ENCODE data around the gene KIR3DL2.
"Not testable (repeated sequence)": the region's sequence is repeated elsewhere in the genome, so short reads cannot be mapped to it uniquely, and the experiment has no call there.

The KIR3DL2 gene

GRCh38 chr19:54863459-54863858 lies 13.2 kb downstream of the KIR3DL2 start:
- not testable (repeated sequence) for H4K20me1 ChIP-seq (ENCODE audit: insufficient read depth, low read length); H3K79me2 ChIP-seq (ENCODE audit: insufficient read depth, low read length); H3K4me1 ChIP-seq (ENCODE audit: insufficient read depth, low read length, severe bottlenecking); H3K9ac ChIP-seq (ENCODE audit: low read length); H3K4me2 ChIP-seq (ENCODE audit: low read length); H3K27ac ChIP-seq (ENCODE audit: low read depth, low read length, poor library complexity, severe bottlenecking); H3K36me3 ChIP-seq (ENCODE audit: insufficient read depth, low read length); H3K9me3 ChIP-seq (ENCODE audit: low read length); H3K27me3 ChIP-seq (ENCODE audit: insufficient read depth, low read length); H3F3A ChIP-seq (ENCODE audit: insufficient read depth, low read length); H3K4me3 ChIP-seq (ENCODE audit: low read depth, low read length, poor library complexity, severe bottlenecking); H3K9me2 ChIP-seq (ENCODE audit: low read depth, low read length); H2AFZ ChIP-seq (ENCODE audit: low read length)

DNA sequence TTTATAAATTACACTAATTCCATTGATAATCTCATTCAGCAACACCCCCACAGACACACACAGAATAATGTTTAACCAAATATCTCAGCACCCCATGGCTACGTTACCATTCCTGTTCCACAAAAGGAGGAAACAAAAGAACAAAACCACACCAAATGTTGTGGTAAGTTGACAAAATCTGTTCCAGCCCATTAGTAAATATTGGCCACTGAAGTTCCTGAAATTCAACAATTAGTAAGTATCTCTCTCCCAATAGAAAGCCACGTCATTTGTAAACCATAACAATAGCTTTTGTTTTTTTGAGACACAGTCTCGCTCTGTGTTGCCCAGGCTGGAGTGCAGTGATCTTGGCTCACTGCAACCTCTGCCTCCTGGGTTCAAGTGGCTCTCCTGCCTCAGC lies 21.5 kb downstream of the KIR3DL2 start:
- Histone ChIP-seq H3K4me3 (ENCODE audit: low read depth, low read length, poor library complexity, severe bottlenecking) (no peak overlapping the region), H3K27ac (ENCODE audit: low read depth, low read length, poor library complexity, severe bottlenecking) (no peak overlapping the region), H2AFZ (ENCODE audit: low read length) (no peak overlapping the region), H3K9me3 (ENCODE audit: low read length) (no peaks in the 10 kb centered on the region), H3K4me1 (ENCODE audit: insufficient read depth, low read length, severe bottlenecking) (no peaks in the 10 kb centered on the region), H3K9me2 (ENCODE audit: low read depth, low read length) (no peaks in the 10 kb centered on the region), H3K36me3 (ENCODE audit: insufficient read depth, low read length) (no peaks in the 10 kb centered on the region), H3K27me3 (ENCODE audit: insufficient read depth, low read length) (no peaks in the 10 kb centered on the region), H3K79me2 (ENCODE audit: insufficient read depth, low read length) (no peaks in the 10 kb centered on the region), H4K20me1 (ENCODE audit: insufficient read depth, low read length) (no peaks in the 10 kb centered on the region), H3K9ac (ENCODE audit: low read length) (no peak overlapping the region), H3F3A (ENCODE audit: insufficient read depth, low read length) (no peaks in the 10 kb centered on the region), H3K4me2 (ENCODE audit: low read length) (no peak overlapping the region)
- TF ChIP-seq, protein P1, sequence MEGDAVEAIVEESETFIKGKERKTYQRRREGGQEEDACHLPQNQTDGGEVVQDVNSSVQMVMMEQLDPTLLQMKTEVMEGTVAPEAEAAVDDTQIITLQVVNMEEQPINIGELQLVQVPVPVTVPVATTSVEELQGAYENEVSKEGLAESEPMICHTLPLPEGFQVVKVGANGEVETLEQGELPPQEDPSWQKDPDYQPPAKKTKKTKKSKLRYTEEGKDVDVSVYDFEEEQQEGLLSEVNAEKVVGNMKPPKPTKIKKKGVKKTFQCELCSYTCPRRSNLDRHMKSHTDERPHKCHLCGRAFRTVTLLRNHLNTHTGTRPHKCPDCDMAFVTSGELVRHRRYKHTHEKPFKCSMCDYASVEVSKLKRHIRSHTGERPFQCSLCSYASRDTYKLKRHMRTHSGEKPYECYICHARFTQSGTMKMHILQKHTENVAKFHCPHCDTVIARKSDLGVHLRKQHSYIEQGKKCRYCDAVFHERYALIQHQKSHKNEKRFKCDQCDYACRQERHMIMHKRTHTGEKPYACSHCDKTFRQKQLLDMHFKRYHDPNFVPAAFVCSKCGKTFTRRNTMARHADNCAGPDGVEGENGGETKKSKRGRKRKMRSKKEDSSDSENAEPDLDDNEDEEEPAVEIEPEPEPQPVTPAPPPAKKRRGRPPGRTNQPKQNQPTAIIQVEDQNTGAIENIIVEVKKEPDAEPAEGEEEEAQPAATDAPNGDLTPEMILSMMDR (IDR thresholded peaks at IDR 0.05; ENCODE audit: low read length): no peak
- no peak for TF ChIP-seq EZH2 (IDR thresholded peaks at IDR 0.05; ENCODE audit: borderline replicate concordance, low read length)

DNA sequence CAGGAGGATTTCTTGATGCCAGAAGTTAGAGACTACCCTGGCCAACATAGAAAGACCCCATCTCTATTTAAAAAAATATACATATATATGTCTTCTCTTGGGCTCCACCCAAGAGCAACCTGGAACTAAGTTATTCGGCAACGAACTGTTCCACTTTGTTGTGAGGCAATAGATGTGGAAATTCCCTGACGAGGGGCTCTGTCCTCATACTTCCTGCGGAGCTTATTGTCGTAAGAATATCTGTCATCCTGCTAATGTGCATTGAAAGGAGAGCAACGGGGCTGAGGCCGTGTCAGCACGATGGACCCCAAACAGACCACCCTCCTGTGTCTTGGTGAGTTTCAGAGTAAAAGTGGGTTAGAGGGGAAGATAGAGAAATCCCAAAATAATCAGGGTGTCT lies 23.7 kb downstream of the KIR3DL2 start, which contains the start of gene FCAR:
Gene FCAR, plus strand, starts transcription at position 246 of the 400 bp plus-strand sequence. Its CDS starts 55 bp downstream, at position 301.
- Histone ChIP-seq H4K20me1 (ENCODE audit: insufficient read depth, low read length) (no peaks in the 10 kb centered on the region), H2AFZ (ENCODE audit: low read length) (no peak within 1 kb of the TSS), H3K9me2 (ENCODE audit: low read depth, low read length) (no peaks in the 10 kb centered on the region), H3F3A (ENCODE audit: insufficient read depth, low read length) (no peaks in the 10 kb centered on the region), H3K79me2 (ENCODE audit: insufficient read depth, low read length) (no peaks in the 10 kb centered on the region), H3K9me3 (ENCODE audit: low read length) (no peaks in the 10 kb centered on the region), H3K4me2 (ENCODE audit: low read length) (no peak within 1 kb of the TSS), H3K4me3 (ENCODE audit: low read depth, low read length, poor library complexity, severe bottlenecking) (no peak within 1 kb of the TSS), H3K9ac (ENCODE audit: low read length) (no peak within 1 kb of the TSS), H3K36me3 (ENCODE audit: insufficient read depth, low read length) (no peaks in the 10 kb centered on the region), H3K4me1 (ENCODE audit: insufficient read depth, low read length, severe bottlenecking) (no peaks in the 10 kb centered on the region), H3K27ac (ENCODE audit: low read depth, low read length, poor library complexity, severe bottlenecking) (no peak within 1 kb of the TSS), H3K27me3 (ENCODE audit: insufficient read depth, low read length) (no peaks in the 10 kb centered on the region)
- TF ChIP-seq, protein P1 (IDR thresholded peaks at IDR 0.05; ENCODE audit: low read length): no peak
- TF ChIP-seq EZH2 (IDR thresholded peaks at IDR 0.05; ENCODE audit: borderline replicate concordance, low read length): no peak

- no peaks in the 10 kb centered on the region for H3K36me3 ChIP-seq (ENCODE audit: insufficient read depth, low read length)
- H3K27me3 ChIP-seq (ENCODE audit: insufficient read depth, low read length): no peaks in the 10 kb centered on the region
- TF ChIP-seq EZH2 (IDR thresholded peaks at IDR 0.05; ENCODE audit: borderline replicate concordance, low read length): no peak
- TF ChIP-seq, protein P1 (IDR thresholded peaks at IDR 0.05; ENCODE audit: low read length): no peak
- no peaks in the 10 kb centered on the region for H3K79me2 ChIP-seq (ENCODE audit: insufficient read depth, low read length)
- H3F3A ChIP-seq (ENCODE audit: insufficient read depth, low read length): no peaks in the 10 kb centered on the region
- H3K4me2 ChIP-seq (ENCODE audit: low read length): no peak overlapping the region
- H3K27ac ChIP-seq (ENCODE audit: low read depth, low read length, poor library complexity, severe bottlenecking): no peak overlapping the region
- no peak overlapping the region for H3K4me3 ChIP-seq (ENCODE audit: low read depth, low read length, poor library complexity, severe bottlenecking)
- H3K9me2 ChIP-seq (ENCODE audit: low read depth, low read length): no peaks in the 10 kb centered on the region
- no peaks in the 10 kb centered on the region for H4K20me1 ChIP-seq (ENCODE audit: insufficient read depth, low read length)
- no peak overlapping the region for H3K9ac ChIP-seq (ENCODE audit: low read length)
- H3K9me3 ChIP-seq (ENCODE audit: low read length): no peaks in the 10 kb centered on the region
- H3K4me1 ChIP-seq (ENCODE audit: insufficient read depth, low read length, severe bottlenecking): no peaks in the 10 kb centered on the region
- H2AFZ ChIP-seq (ENCODE audit: low read length): no peak overlapping the region
Measured at GRCh38 chr19:54875506-54875905, 25.3 kb downstream of the KIR3DL2 start.

All from OCI-LY1 (cell line).